ENCODE data around the gene LMX1A. TPM values are rescaled to one million over a fixed set of nuclear protein-coding genes. Genes with fewer than 3 reads are reported as not detected.

LMX1A gene
- total RNA-seq, 2 experiments from 2014 or later: not detected

GRCh38 chr1:165383067-165383466 is 26.6 kb upstream of the LMX1A start:
- ATAC-seq (no peak), DNase-seq (no peak)
- Mint-ChIP-seq H3K9me3 (ENCODE audit: low read depth) (no peaks in the 10 kb centered on the region), H3K4me1 (no peaks in the 10 kb centered on the region), H3K36me3 (no peaks in the 10 kb centered on the region), H3K27ac (no peak overlapping the region), H3K27me3 (peaks cover 75% of the 10 kb centered on the region), H3K4me3 (no peak overlapping the region)
- CTCF ChIA-PET: interaction anchor here (1.5 to 5.9 kb wide), 3 partner anchors 10 to 16 kb away, joined by 3 to 28 read pairs (median 13); no protein-coding TSS in a partner anchor

DNA sequence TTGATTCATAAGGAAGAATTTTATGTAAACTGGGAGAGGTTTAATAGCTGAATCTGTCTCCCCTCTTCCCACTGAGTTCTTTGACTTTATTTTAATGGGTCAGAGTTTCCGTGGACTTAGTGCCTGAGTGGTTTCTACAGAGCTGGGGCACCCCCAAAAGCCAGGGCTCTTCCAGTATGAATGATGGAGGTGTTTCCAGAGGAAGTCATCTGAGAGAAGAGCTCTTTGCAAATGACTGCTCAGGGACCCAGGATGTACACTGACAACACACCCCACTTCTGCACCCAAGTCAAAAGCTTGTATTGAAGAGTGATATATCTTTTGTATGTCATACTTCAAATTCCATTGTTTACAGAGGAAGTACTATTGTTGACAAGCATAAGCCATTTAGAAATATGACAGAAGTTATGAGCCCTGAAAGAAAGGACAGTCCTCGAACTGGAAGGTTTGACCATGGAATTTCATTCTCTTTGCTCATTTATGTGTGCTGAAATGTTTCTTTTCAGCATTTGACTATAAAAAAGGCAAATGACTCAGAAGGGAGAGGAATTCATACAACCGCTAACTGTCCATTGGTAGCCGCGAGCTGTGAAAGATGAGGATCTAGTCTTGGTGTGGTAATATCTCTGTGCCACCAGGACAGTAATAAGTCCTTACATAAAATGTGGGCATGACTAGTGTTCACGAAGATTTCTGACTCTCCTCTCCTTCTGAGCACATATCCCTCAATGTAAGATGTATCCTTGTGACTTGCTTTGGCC is 25.4 kb upstream of the LMX1A start:
- DNase-seq: no peak
- H3K9me3 Mint-ChIP-seq (ENCODE audit: low read depth): no peaks in the 10 kb centered on the region
- H3K4me1 Mint-ChIP-seq: peaks cover 2% of the 10 kb centered on the region
- H3K4me3 Mint-ChIP-seq: no peak overlapping the region
- H3K36me3 Mint-ChIP-seq: no peaks in the 10 kb centered on the region
- CTCF ChIA-PET: interaction anchor here (2.5 to 5.9 kb wide), 2 partner anchors 11 to 15 kb away, joined by 13 to 28 read pairs; no protein-coding TSS in a partner anchor
- H3K27ac Mint-ChIP-seq: no peak overlapping the region
- H3K27me3 Mint-ChIP-seq: peaks cover 68% of the 10 kb centered on the region
- ATAC-seq: no peak

DNA sequence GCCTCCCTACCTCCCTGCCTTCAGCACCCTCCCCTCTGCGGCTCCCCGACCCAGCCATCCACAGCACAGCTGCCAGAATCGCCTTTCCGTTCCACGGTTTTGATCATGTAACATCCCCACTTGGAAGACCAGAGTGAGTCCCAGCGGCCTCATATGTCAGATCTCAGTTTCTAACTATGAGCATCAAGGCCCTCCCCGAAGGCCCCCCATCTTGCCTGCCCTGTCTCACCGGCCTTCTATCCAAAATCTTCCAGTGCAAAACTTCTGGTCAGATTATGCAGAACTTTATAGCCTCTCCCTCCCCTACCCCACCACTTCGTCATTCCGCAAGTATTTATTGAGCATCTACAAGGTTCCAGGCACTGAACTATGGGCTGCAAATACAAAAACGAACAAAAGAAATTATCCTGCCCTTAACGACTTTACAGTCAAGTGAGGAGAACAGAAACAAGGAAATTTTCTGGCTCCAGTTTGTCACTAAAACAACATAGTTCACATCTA is 20.3 kb upstream of the LMX1A start:
- peak overlapping the region; percentile 42 for H3K4me3 Mint-ChIP-seq
- no peak for DNase-seq
- no peaks in the 10 kb centered on the region for H3K36me3 Mint-ChIP-seq
- CTCF ChIA-PET: interaction anchor here (0.6 to 3.1 kb wide), 4 partner anchors 8 to 16 kb away, joined by 3 to 23 read pairs (median 6); no protein-coding TSS in a partner anchor
- H3K4me1 Mint-ChIP-seq: peaks cover 14% of the 10 kb centered on the region
- no peaks in the 10 kb centered on the region for H3K9me3 Mint-ChIP-seq (ENCODE audit: low read depth)
- no peak for ATAC-seq
- no peak overlapping the region for H3K27ac Mint-ChIP-seq
- H3K27me3 Mint-ChIP-seq: peaks cover 82% of the 10 kb centered on the region

DNA sequence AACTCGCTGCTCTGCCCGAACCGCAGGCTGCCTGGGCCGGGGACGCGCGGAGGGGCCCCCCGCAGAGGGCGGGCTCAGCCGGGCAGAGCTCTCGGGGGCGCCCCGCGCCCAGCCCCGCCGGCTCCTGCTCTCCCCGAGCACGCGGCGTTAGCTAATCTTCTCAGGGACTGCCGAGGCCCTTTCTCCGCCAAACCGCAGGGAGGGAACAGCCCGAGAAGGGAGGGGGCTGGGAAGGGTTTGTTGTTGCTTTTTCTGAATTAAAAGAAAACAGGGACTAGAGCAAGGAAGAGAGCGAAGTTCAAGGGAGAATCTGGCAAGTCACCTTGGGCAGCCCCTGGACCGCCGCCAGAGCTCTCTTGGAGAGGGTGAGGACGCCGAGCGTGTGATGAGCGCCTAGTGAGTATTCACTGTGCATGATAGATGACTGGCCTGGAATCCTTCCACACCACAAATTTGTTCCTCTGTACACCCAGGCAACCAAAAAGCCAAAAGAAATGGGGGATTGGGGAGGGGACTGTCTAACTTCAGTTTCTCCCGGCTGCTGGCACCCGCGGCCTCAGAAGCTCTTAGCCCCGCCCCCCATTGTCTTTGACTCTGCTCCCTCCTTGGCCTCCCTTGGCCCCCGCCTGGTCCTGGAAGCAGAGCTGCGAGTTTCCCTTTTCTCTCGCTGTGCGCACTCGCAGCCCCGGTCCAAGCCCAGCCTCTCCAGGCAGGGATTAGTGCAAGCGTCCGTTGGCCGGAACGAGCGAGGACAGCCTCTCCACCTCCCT is 19.7 kb upstream of the LMX1A start:
- peak; percentile 49 for ATAC-seq
- H3K4me1 Mint-ChIP-seq: peaks cover 14% of the 10 kb centered on the region
- H3K36me3 Mint-ChIP-seq: no peaks in the 10 kb centered on the region
- DNase-seq: no peak
- CTCF ChIA-PET: interaction anchor here (1.0 to 3.1 kb wide), 3 partner anchors 8 to 17 kb away, joined by 3 to 23 read pairs (median 8); no protein-coding TSS in a partner anchor
- peaks cover 82% of the 10 kb centered on the region for H3K27me3 Mint-ChIP-seq
- H3K4me3 Mint-ChIP-seq: peak overlapping the region; percentile 42
- H3K27ac Mint-ChIP-seq: no peak overlapping the region
- H3K9me3 Mint-ChIP-seq (ENCODE audit: low read depth): no peaks in the 10 kb centered on the region

DNA sequence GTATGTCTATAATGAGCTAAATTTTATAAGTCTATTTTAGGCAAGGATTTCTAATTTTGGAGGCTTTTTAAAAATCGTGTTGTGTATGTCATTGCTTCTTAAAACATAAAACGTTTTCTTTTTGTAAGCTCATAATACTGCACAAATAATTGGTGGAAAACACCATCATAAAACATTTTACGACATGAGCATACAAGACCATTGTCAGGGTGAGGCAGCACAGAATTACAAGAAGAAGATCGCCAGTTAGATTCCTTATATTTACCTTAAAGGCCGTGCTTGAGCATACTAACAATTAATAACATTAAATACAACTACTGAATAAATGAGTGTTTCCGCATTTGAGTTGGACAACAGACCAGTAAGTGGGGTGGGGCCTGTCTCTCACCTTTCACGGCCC is 19.1 kb upstream of the LMX1A start:
- DNase-seq (no peak), ATAC-seq (no peak)
- no peak overlapping the region for H3K27ac Mint-ChIP-seq
- no peak overlapping the region for H3K4me3 Mint-ChIP-seq
- H3K4me1 Mint-ChIP-seq: peaks cover 14% of the 10 kb centered on the region
- peaks cover 87% of the 10 kb centered on the region for H3K27me3 Mint-ChIP-seq
- H3K9me3 Mint-ChIP-seq (ENCODE audit: low read depth): no peaks in the 10 kb centered on the region
- CTCF ChIA-PET: interaction anchor here (1.0 to 3.1 kb wide), 3 partner anchors 8 to 18 kb away, joined by 3 to 23 read pairs (median 8); no protein-coding TSS in a partner anchor
- H3K36me3 Mint-ChIP-seq: no peaks in the 10 kb centered on the region

GRCh38 chr1:165371588-165372225 is 15.2 kb upstream of the LMX1A start:
- Mint-ChIP-seq H3K4me1 (peaks cover 10% of the 10 kb centered on the region), H3K27ac (no peak overlapping the region), H3K4me3 (no peak overlapping the region), H3K9me3 (ENCODE audit: low read depth) (no peaks in the 10 kb centered on the region), H3K27me3 (peaks cover 88% of the 10 kb centered on the region), H3K36me3 (no peaks in the 10 kb centered on the region)
- CTCF ChIA-PET: interaction anchor here (1.1 to 1.4 kb wide), 2 partner anchors 10 to 203 kb away, joined by 3 to 4 read pairs; no protein-coding TSS in a partner anchor
- DNase-seq: no peak
- ATAC-seq: no peak

GRCh38 chr1:165369255-165369848 is 12.8 kb upstream of the LMX1A start:
- peak; percentile 36 for ATAC-seq

GRCh38 chr1:165367375-165367993 is 11.0 kb upstream of the LMX1A start:
- ATAC-seq (peak; percentile 47), DNase-seq (peak; percentile 85)
- Mint-ChIP-seq H3K27me3 (peaks cover 80% of the 10 kb centered on the region), H3K36me3 (no peaks in the 10 kb centered on the region), H3K9me3 (ENCODE audit: low read depth) (no peaks in the 10 kb centered on the region), H3K4me3 (no peak overlapping the region), H3K27ac (no peak overlapping the region), H3K4me1 (no peaks in the 10 kb centered on the region)
- CTCF ChIA-PET: interaction anchor here (0.6 to 4.9 kb wide), 30 partner anchors 9 to 1666 kb away, joined by 3 to 40 read pairs (median 5); partner anchors contain the start of gene LMX1A

More at GRCh38 chr1:165369255-165369848, 12.8 kb upstream of the LMX1A start:
- Mint-ChIP-seq H3K27ac (no peak overlapping the region), H3K4me1 (no peaks in the 10 kb centered on the region), H3K4me3 (no peak overlapping the region), H3K27me3 (peaks cover 88% of the 10 kb centered on the region), H3K9me3 (ENCODE audit: low read depth) (no peaks in the 10 kb centered on the region), H3K36me3 (no peaks in the 10 kb centered on the region)
- CTCF ChIA-PET: interaction anchor here (0.7 to 4.9 kb wide), 13 partner anchors 8 to 366 kb away, joined by 3 to 40 read pairs (median 4); no protein-coding TSS in a partner anchor
- DNase-seq: peak; percentile 65

DNA sequence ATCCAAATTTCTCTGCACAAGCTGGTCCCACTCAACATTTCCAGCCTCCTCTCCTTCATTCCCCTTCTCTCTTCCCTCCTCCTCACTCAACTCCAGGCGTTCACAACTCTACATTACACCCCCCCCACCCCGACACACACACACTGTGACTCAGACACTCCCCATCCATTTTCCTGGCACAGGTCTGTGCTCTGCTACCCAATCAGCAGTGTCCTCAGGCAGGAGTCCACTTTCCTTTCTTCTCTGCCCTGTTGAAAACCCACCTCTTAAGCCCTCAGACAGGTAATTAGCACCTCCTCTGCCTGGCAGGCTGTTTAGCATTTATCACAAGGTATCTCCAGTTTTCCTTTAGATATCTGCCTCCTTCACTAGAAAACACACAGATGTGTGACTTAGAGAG is 8.8 kb upstream of the LMX1A start:
- Mint-ChIP-seq H3K27me3 (peaks cover 65% of the 10 kb centered on the region), H3K4me1 (no peaks in the 10 kb centered on the region), H3K9me3 (ENCODE audit: low read depth) (no peaks in the 10 kb centered on the region), H3K4me3 (no peak overlapping the region), H3K27ac (no peak overlapping the region), H3K36me3 (no peaks in the 10 kb centered on the region)
- CTCF ChIA-PET: interaction anchor here (1.2 to 4.2 kb wide), 2 partner anchors 12 to 18 kb away, joined by 3 to 28 read pairs; no protein-coding TSS in a partner anchor
- no peak for DNase-seq
- ATAC-seq: no peak

DNA sequence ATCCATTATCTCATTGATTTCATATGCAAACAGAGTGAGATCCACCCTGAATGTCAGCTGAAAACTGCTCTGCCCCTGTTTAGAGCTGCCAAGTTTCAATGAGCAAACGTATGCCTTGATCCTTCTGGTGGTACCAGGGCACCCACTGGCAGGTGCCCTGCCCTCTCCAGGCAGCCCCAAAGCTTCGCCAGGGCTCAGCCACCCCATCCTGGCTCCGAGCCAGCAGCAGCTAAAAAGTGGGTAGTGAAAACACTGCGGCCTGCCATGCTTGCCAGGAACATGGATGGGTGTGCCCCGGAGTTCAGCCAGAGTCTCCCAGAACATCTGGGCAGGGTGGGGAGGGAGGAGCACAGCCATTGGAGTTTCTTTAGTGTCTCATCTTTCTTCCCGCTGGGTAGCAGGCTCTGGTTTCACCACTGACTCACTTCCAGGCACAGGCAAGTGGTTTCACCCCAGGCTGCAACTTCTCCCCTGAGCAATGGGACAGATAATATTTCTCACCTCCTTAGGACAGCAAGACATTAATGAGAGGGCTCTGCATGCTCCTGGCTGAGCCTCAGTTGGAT is 8.1 kb upstream of the LMX1A start:
- H3K36me3 Mint-ChIP-seq: no peaks in the 10 kb centered on the region

DNA sequence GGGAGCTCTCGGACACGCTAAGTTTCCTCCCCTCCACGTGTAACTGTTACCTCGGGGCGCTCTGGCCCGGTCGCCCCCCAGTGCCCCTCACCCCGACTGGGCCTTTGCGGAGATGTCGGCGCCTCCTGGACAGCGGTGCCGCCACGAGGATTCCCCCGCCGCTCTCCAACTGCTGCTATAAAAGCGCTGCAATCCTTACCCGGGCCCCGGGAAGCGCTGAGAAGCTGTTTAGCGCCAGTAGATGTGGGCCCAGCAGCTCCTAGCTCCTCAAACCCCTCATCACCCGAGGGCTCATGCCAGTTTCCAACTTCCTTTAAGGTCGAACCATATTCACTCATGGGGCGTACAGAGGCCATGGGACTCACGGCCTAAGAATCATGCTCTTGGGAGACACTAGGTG is 361 bp upstream of the LMX1A start:
- Mint-ChIP-seq H3K4me1 (peaks cover 2% of the 10 kb centered on the region), H3K27me3 (peaks cover 77% of the 10 kb centered on the region), H3K4me3 (no peak overlapping the region), H3K27ac (no peak overlapping the region), H3K36me3 (no peaks in the 10 kb centered on the region), H3K9me3 (ENCODE audit: low read depth) (no peaks in the 10 kb centered on the region)
- no peak for DNase-seq
- no peak for ATAC-seq
- CTCF ChIA-PET: interaction anchor here (1.6 kb wide), 1 partner anchor 10 kb away, joined by 5 read pairs; no protein-coding TSS in a partner anchor

More for the DNA sequence above, 8.1 kb upstream of the LMX1A start:
- DNase-seq (no peak), ATAC-seq (no peak)
- H3K4me3 Mint-ChIP-seq: no peak overlapping the region
- H3K9me3 Mint-ChIP-seq (ENCODE audit: low read depth): no peaks in the 10 kb centered on the region
- no peak overlapping the region for H3K27ac Mint-ChIP-seq
- H3K4me1 Mint-ChIP-seq: no peaks in the 10 kb centered on the region
- CTCF ChIA-PET: interaction anchor here (1.2 kb wide), 1 partner anchor 12 kb away, joined by 3 read pairs; no protein-coding TSS in a partner anchor
- H3K27me3 Mint-ChIP-seq: peaks cover 67% of the 10 kb centered on the region

Data from activated CD8-positive, alpha-beta memory T cell treated with anti-CD3 and anti-CD28 coated beads, Interleukin-2, amount 10 ng/mL, durations not matched to agents 7 days and 5 days (primary cell).